ENCODE results near the gene PTPN18. TPM values are rescaled to one million over a fixed set of nuclear protein-coding genes. Genes with fewer than 3 reads are reported as not detected.

The PTPN18 gene
- 10 to 100 TPM; 23.4 to 33.0 TPM for total RNA-seq
- polyA plus RNA-seq (ENCODE audit: insufficient read depth, low read depth, low replicate concordance), result 23.3 TPM
- long read RNA-seq, donor 1, partial matches to known transcripts, result 0 of 6 reads
- long read RNA-seq, donor 1, other reads (novel, unspliced or antisense), result 0 of 6 reads
- long read RNA-seq, donor 2, partial matches to known transcripts, result 0 of 4 reads
- long read RNA-seq, donor 2, other reads (novel, unspliced or antisense), result 0 of 4 reads

- peak within 1 kb of the TSS; percentile 42 to 75 for H3K27ac ChIP-seq
- no peaks in the 10 kb centered on the region for H3K9me3 ChIP-seq
- 0 to 1% methylated on average over 17 to 69 of the region's 107 CpGs for WGBS, 2 donors
- peak within 1 kb of the TSS; percentile 65 to 73 for H3K4me3 ChIP-seq
- DNase-seq, result peak; percentile 89
- intact Hi-C loops (cut with DNase I; ENCODE audit: low total_unique reads), result no loop called here
- no peaks in the 10 kb centered on the region for H3K27me3 ChIP-seq
- H3K36me3 ChIP-seq (ENCODE audit: low read depth, missing control alignments), result no peaks in the 10 kb centered on the region
- TF ChIP-seq CTCF (IDR thresholded peaks at IDR 0.05) (peak; percentile 41 to 49 (median 45)), POLR2A (IDR thresholded peaks at IDR 0.05) (no peak)
- H3K4me1 ChIP-seq, result peaks cover 6% of the 10 kb centered on the region
These were observed at the start of gene PTPN18 for GRCh38 chr2:130355578-130356431. TSS of gene PTPN18 (plus strand) at chr2:130356056. CDS start at chr2:130356108, 52 bp downstream.

- Histone ChIP-seq H3K4me1 (no peaks in the 10 kb centered on the region), H3K36me3 (ENCODE audit: low read depth, missing control alignments) (no peaks in the 10 kb centered on the region), H3K9me3 (no peaks in the 10 kb centered on the region), H3K27ac (no peak overlapping the region), H3K27me3 (no peaks in the 10 kb centered on the region), H3K4me3 (no peak overlapping the region)
- TF ChIP-seq CTCF (IDR thresholded peaks at IDR 0.05), result no peak
- TF ChIP-seq POLR2A (IDR thresholded peaks at IDR 0.05), result no peak
- intact Hi-C loops (cut with DNase I; ENCODE audit: low total_unique reads), result no loop called here
- no peak for DNase-seq
- 89 to 95% methylated on average over 4 of the region's 4 CpGs for WGBS, 2 donors
These were observed 48.0 kb upstream of the PTPN18 start for GRCh38 chr2:130307850-130308249.

- intact Hi-C loops (cut with DNase I; ENCODE audit: low total_unique reads), result no loop called here
- no peaks in the 10 kb centered on the region for H3K9me3 ChIP-seq
These were observed 45.0 kb upstream of the PTPN18 start for GRCh38 chr2:130310881-130311280.

GRCh38 chr2:130313812-130314334 lies 42.0 kb upstream of the PTPN18 start:
- intact Hi-C loops (cut with DNase I; ENCODE audit: low total_unique reads), result no loop called here
- Histone ChIP-seq H3K9me3 (no peaks in the 10 kb centered on the region), H3K27me3 (no peaks in the 10 kb centered on the region), H3K27ac (no peak overlapping the region), H3K36me3 (ENCODE audit: low read depth, missing control alignments) (no peaks in the 10 kb centered on the region), H3K4me1 (no peaks in the 10 kb centered on the region), H3K4me3 (no peak overlapping the region)
- 78 to 97% methylated on average over 5 to 9 of the region's 12 CpGs for WGBS, 2 donors
- no peak for DNase-seq
- TF ChIP-seq CTCF (IDR thresholded peaks at IDR 0.05), result no peak
- no peak for TF ChIP-seq POLR2A (IDR thresholded peaks at IDR 0.05)

More at GRCh38 chr2:130310881-130311280, 45.0 kb upstream of the PTPN18 start:
- H3K4me3 ChIP-seq, result no peak overlapping the region
- no peak for TF ChIP-seq CTCF (IDR thresholded peaks at IDR 0.05)
- TF ChIP-seq POLR2A (IDR thresholded peaks at IDR 0.05), result no peak
- H3K36me3 ChIP-seq (ENCODE audit: low read depth, missing control alignments), result no peaks in the 10 kb centered on the region
- H3K27me3 ChIP-seq, result no peaks in the 10 kb centered on the region
- DNase-seq, result no peak
- H3K27ac ChIP-seq, result no peak overlapping the region
- H3K4me1 ChIP-seq, result no peaks in the 10 kb centered on the region
